Measurements from ENCODE around the gene PTGER1. TPM values are rescaled to one million over a fixed set of nuclear protein-coding genes. Genes with fewer than 3 reads are reported as not detected.
A peak's percentile ranks its signal among the peaks of the same experiment; 100 is the strongest.

The PTGER1 gene
- total RNA-seq, 1 donor from 2014 or later: not detected

GRCh38 chr19:14477418-14478112 lies 2.4 kb upstream of the PTGER1 start:
- TF ChIP-seq, protein P1, sequence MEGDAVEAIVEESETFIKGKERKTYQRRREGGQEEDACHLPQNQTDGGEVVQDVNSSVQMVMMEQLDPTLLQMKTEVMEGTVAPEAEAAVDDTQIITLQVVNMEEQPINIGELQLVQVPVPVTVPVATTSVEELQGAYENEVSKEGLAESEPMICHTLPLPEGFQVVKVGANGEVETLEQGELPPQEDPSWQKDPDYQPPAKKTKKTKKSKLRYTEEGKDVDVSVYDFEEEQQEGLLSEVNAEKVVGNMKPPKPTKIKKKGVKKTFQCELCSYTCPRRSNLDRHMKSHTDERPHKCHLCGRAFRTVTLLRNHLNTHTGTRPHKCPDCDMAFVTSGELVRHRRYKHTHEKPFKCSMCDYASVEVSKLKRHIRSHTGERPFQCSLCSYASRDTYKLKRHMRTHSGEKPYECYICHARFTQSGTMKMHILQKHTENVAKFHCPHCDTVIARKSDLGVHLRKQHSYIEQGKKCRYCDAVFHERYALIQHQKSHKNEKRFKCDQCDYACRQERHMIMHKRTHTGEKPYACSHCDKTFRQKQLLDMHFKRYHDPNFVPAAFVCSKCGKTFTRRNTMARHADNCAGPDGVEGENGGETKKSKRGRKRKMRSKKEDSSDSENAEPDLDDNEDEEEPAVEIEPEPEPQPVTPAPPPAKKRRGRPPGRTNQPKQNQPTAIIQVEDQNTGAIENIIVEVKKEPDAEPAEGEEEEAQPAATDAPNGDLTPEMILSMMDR (IDR thresholded peaks at IDR 0.05): no peak
- no peak for TF ChIP-seq POLR2AphosphoS5 (IDR thresholded peaks at IDR 0.05; ENCODE audit: insufficient read depth in 1 of 2, low read depth in 1 of 2)
- TF ChIP-seq POLR2A (IDR thresholded peaks at IDR 0.05): no peak
- peak overlapping the region; percentile 34 for H3K27ac ChIP-seq
- H3K4me3 ChIP-seq: no peak overlapping the region
- no peak for DNase-seq (ENCODE audit: extremely low spot score in 2 of 2)
- no peaks in the 10 kb centered on the region for H3K27me3 ChIP-seq
- peaks cover 41% of the 10 kb centered on the region for H3K4me1 ChIP-seq
- H3K36me3 ChIP-seq: peaks cover 0 to 39% of the 10 kb centered on the region in 2 donors
- H3K9me3 ChIP-seq: no peaks in the 10 kb centered on the region
- intact Hi-C loops (cut with DNase I): loop anchor here (10.0 kb wide), 2 partner anchors 113 to 333 kb away; no protein-coding TSS in a partner anchor

DNA sequence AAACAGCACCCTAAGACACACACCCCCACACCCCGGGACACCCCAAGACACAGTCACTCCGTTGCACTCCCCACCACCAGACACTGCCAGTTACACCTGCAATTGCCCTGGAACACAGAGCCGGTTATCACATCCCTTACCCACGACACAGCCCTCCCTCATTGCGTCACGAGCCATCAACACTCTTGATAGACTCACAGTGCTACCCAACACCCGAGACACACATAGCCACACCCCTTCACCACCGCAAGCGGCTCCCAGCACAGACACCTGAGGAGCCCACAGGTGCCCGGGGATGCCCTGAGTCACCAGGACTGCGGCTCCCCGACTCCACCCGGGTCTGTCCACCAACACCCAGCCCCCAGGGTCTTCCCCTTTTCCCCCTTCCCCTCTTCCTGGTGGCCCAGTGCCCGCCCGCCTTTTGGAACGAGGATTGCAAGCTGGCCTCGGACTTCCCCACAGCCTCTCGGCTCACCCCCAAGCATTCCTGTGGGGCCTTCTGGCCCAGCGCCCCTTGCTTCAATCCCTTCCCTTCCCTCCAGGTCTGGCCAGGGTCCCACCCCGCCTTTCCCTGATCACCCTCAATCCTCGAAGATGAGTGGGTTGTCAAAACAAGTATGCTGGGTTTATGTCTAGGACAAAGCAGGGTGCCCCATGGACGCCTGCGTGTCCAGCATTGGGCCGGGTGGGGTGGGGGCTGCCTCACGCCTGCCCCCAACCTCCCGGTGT lies 1.7 kb upstream of the PTGER1 start:
- Histone ChIP-seq H3K36me3 (peaks cover 0 to 35% of the 10 kb centered on the region in 2 donors), H3K4me3 (no peak overlapping the region), H3K27ac (peak overlapping the region; percentile 34), H3K9me3 (no peaks in the 10 kb centered on the region), H3K27me3 (no peaks in the 10 kb centered on the region), H3K4me1 (peaks cover 49% of the 10 kb centered on the region)
- TF ChIP-seq, protein P1 (IDR thresholded peaks at IDR 0.05): no peak
- TF ChIP-seq POLR2A (IDR thresholded peaks at IDR 0.05): no peak
- TF ChIP-seq POLR2AphosphoS5 (IDR thresholded peaks at IDR 0.05; ENCODE audit: insufficient read depth in 1 of 2, low read depth in 1 of 2): no peak
- intact Hi-C loops (cut with DNase I): loop anchor here (10.0 kb wide), 2 partner anchors 112 to 332 kb away; no protein-coding TSS in a partner anchor
- DNase-seq (ENCODE audit: extremely low spot score in 2 of 2): no peak

DNA sequence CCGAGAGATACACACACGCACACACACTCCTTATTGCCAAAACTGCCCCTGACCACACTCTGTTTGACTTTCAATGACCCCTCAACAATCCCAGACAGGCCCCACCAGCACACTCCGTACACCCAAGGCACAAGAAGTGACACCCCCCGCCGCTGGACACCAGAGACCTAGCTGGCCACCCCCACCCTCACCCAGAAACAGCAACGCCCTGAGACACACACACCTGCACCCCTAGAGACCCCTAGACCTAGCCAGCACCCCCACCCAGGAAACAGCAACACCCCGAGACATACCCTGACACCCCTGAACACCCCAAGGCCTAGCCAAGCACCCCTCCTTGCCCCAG lies 1.1 kb upstream of the PTGER1 start:
- H3K36me3 ChIP-seq: peaks cover 0 to 35% of the 10 kb centered on the region in 2 donors
- TF ChIP-seq POLR2AphosphoS5 (IDR thresholded peaks at IDR 0.05; ENCODE audit: insufficient read depth in 1 of 2, low read depth in 1 of 2): no peak
- TF ChIP-seq, protein P1 (IDR thresholded peaks at IDR 0.05): no peak
- TF ChIP-seq POLR2A (IDR thresholded peaks at IDR 0.05): no peak
- H3K4me3 ChIP-seq: no peak overlapping the region
- intact Hi-C loops (cut with DNase I): loop anchor here (10.0 kb wide), 2 partner anchors 111 to 331 kb away; no protein-coding TSS in a partner anchor
- peaks cover 51% of the 10 kb centered on the region for H3K4me1 ChIP-seq
- H3K27me3 ChIP-seq: no peaks in the 10 kb centered on the region
- no peak overlapping the region for H3K27ac ChIP-seq
- no peaks in the 10 kb centered on the region for H3K9me3 ChIP-seq
- no peak for DNase-seq (ENCODE audit: extremely low spot score in 2 of 2)

DNA sequence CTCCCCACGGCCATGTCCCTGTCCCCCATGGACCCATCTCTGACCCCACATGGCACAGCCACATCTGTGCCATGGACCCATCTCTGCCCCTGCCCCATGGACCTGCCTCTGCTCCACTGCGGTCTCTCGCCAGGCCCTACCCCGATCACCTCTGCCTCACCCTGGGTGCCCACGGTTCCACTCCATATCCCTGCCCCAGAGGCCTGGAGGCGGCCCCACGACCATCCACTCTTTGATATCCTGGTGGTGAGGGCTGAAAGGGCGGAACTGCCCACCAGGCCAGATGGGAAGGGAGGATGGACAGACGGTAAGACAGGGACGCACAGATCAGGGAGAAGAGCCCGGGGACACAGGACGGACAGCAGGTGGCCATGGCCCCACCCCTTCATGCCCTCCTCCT lies 327 bp downstream of the PTGER1 start:
- Histone ChIP-seq H3K27me3 (no peaks in the 10 kb centered on the region), H3K36me3 (peaks cover 0 to 23% of the 10 kb centered on the region in 2 donors), H3K9me3 (no peaks in the 10 kb centered on the region), H3K4me3 (peak overlapping the region in 1 of 2 donors; percentile 20), H3K27ac (peak overlapping the region; percentile 56), H3K4me1 (peaks cover 51% of the 10 kb centered on the region)
- intact Hi-C loops (cut with DNase I): loop anchor here (5.0 to 10.0 kb wide), 3 partner anchors 38 to 330 kb away; no protein-coding TSS in a partner anchor
- DNase-seq (ENCODE audit: extremely low spot score in 2 of 2): no peak
- TF ChIP-seq, protein P1 (IDR thresholded peaks at IDR 0.05): no peak
- peak in 1 of 2 donors; percentile 0 for TF ChIP-seq POLR2AphosphoS5 (IDR thresholded peaks at IDR 0.05; ENCODE audit: insufficient read depth in 1 of 2, low read depth in 1 of 2)
- no peak for TF ChIP-seq POLR2A (IDR thresholded peaks at IDR 0.05)

Data from vagina (tissue), 2 donors.